Upper lobe of right lung (tissue), 1 donor: Measurements from ENCODE around the gene AKT3. TPM values are rescaled to one million over a fixed set of nuclear protein-coding genes. Genes with fewer than 3 reads are reported as not detected.

Experiments used
- ATAC-seq: fragments of 200-7000 bp; cut with Tn5 transposase; one replicate; pipeline ENCODE4 v1.9.1; 2020; ENCODE audit warnings: mild to moderate bottlenecking, moderate library complexity
- DNase-seq: peaks from one replicate; pipeline ENCODE4 v3.0.0-alpha.2; 2020
- H3K27ac ChIP-seq: fragments of 200-600 bp; one replicate; pipeline ENCODE4 v1.8.0; 2022
- H3K27me3 ChIP-seq: fragments of 200-600 bp; one replicate; pipeline ENCODE4 v1.8.0; 2022; ENCODE audit warnings: mild to moderate bottlenecking
- H3K36me3 ChIP-seq: fragments of 200-600 bp; one replicate; pipeline ENCODE4 v1.8.0; 2022
- H3K4me1 ChIP-seq: fragments of 200-600 bp; one replicate; pipeline ENCODE4 v1.8.0; 2022
- H3K4me3 ChIP-seq: fragments of 200-600 bp; one replicate; pipeline ENCODE4 v1.8.0; 2022; ENCODE audit warnings: mild to moderate bottlenecking
- H3K9me3 ChIP-seq: fragments of 200-600 bp; one replicate; pipeline ENCODE4 v1.8.0; 2022
- CTCF ChIP-seq: fragments of 200-600 bp; IDR thresholded peaks from one replicate; pipeline ENCODE4 v1.8.0; 2022; ENCODE audit warnings: antibody characterized with exemption
- intact Hi-C: fragments of 100-400 bp; cut with DNase I; formaldehyde crosslinking; loops from one replicate; pipeline ENCODE4 v1.11.0; 2022
- total RNA-seq: library from RNA; stranded (reverse); fragmentation: NEBNext Ultra II Directional; extraction: Animal tissue kit (Norgen Biotek cat#: 25700); gene quantifications from one replicate; pipeline ENCODE4 v1.2.1, GENCODE V29; 2021
- donor health status: DM: no; HTN: yes; CAD: no; lungs with severe emphysema.

Gene AKT3
- total RNA-seq, 1 donor from 2014 or later, result 64.6 TPM

- no peak for TF ChIP-seq CTCF
- Histone ChIP-seq H3K9me3 (no peaks in the 10 kb centered on the region), H3K4me3 (no peak overlapping the region), H3K27ac (no peak overlapping the region), H3K36me3 (peaks cover 13% of the 10 kb centered on the region), H3K27me3 (no peaks in the 10 kb centered on the region), H3K4me1 (no peaks in the 10 kb centered on the region)
- DNase-seq (no peak), ATAC-seq (no peak)
- intact Hi-C loops, result no loop called here
These were observed 394.0 kb downstream of the AKT3 start for GRCh38 chr1:243455760-243456651.

GRCh38 chr1:243454328-243454997, 395.6 kb downstream of the AKT3 start:
- Histone ChIP-seq H3K27me3 (no peaks in the 10 kb centered on the region), H3K4me3 (no peak overlapping the region), H3K4me1 (no peaks in the 10 kb centered on the region), H3K9me3 (no peaks in the 10 kb centered on the region), H3K27ac (no peak overlapping the region), H3K36me3 (peaks cover 6% of the 10 kb centered on the region)
- no peak for ATAC-seq
- intact Hi-C loops, result no loop called here
- no peak for TF ChIP-seq CTCF
- no peak for DNase-seq

- Histone ChIP-seq H3K4me3 (no peak overlapping the region), H3K27ac (no peak overlapping the region), H3K27me3 (no peaks in the 10 kb centered on the region), H3K9me3 (no peaks in the 10 kb centered on the region), H3K36me3 (peaks cover 7% of the 10 kb centered on the region), H3K4me1 (peaks cover 7% of the 10 kb centered on the region)
- no peak for DNase-seq
- TF ChIP-seq CTCF, result no peak
- intact Hi-C loops, result no loop called here
- ATAC-seq, result peak; percentile 68
These were observed 398.0 kb downstream of the AKT3 start for GRCh38 chr1:243452092-243452491.

- no peaks in the 10 kb centered on the region for H3K27me3 ChIP-seq
- no peaks in the 10 kb centered on the region for H3K9me3 ChIP-seq
- intact Hi-C loops, result no loop called here
- H3K4me3 ChIP-seq, result no peak overlapping the region
- H3K36me3 ChIP-seq, result peaks cover 7% of the 10 kb centered on the region
- no peak overlapping the region for H3K27ac ChIP-seq
- no peak for ATAC-seq
- no peak for DNase-seq
- H3K4me1 ChIP-seq, result peaks cover 7% of the 10 kb centered on the region
- no peak for TF ChIP-seq CTCF
These were observed 400.7 kb downstream of the AKT3 start for GRCh38 chr1:243449373-243449772.

- Histone ChIP-seq H3K4me1 (peaks cover 7% of the 10 kb centered on the region), H3K36me3 (peaks cover 6% of the 10 kb centered on the region), H3K9me3 (no peaks in the 10 kb centered on the region), H3K4me3 (no peak overlapping the region), H3K27ac (no peak overlapping the region), H3K27me3 (no peaks in the 10 kb centered on the region)
- ATAC-seq, result no peak
- no peak for TF ChIP-seq CTCF
- intact Hi-C loops, result no loop called here
- no peak for DNase-seq
These were observed 402.2 kb downstream of the AKT3 start for GRCh38 chr1:243447844-243448243.
